Ishikawa (cell line): ENCODE results near the gene ZAR1L.

Experiments used
- CEBPB ChIP-seq: IDR thresholded peaks from 2 replicates; pipeline ENCODE4 v1.6.1; 2012
- CREB1 ChIP-seq: IDR thresholded peaks from 2 replicates; pipeline ENCODE4 v1.6.1; 2012; ENCODE audit warnings: low read depth
- EGR1 ChIP-seq: IDR thresholded peaks from 2 replicates; pipeline ENCODE4 v1.6.1; 2012
- EP300 ChIP-seq: IDR thresholded peaks from 2 replicates; pipeline ENCODE4 v1.6.1; 2012; ENCODE audit warnings: borderline replicate concordance
- FOXM1 ChIP-seq: IDR thresholded peaks from 2 replicates; pipeline ENCODE4 v1.6.1; 2012; ENCODE audit warnings: low read depth, borderline replicate concordance
- NFIC ChIP-seq: IDR thresholded peaks from 2 replicates; pipeline ENCODE4 v1.6.1; 2012
- RAD21 ChIP-seq: IDR thresholded peaks from 2 replicates; pipeline ENCODE4 v1.6.1; 2012; ENCODE audit warnings: low read depth
- REST ChIP-seq: IDR thresholded peaks from 2 replicates; pipeline ENCODE4 v1.6.1; 2012; ENCODE audit warnings: low read depth, mild to moderate bottlenecking
- TAF1 ChIP-seq: IDR thresholded peaks from 2 replicates; pipeline ENCODE4 v1.6.1; 2012; ENCODE audit warnings: low read depth, mild to moderate bottlenecking
- TCF12 ChIP-seq: IDR thresholded peaks from 2 replicates; pipeline ENCODE4 v1.6.1; 2012; ENCODE audit warnings: low read depth
- TEAD4 ChIP-seq: IDR thresholded peaks from 2 replicates; pipeline ENCODE4 v1.6.1; 2012
- YY1 ChIP-seq: IDR thresholded peaks from 2 replicates; pipeline ENCODE4 v1.6.1; 2012; ENCODE audit warnings: low read depth
- ZBTB7A ChIP-seq: IDR thresholded peaks from 2 replicates; pipeline ENCODE4 v1.6.1; 2012; ENCODE audit warnings: low read depth
- TF ChIP-seq, protein P1 (sequence below): IDR thresholded peaks from 2 replicates; pipeline ENCODE4 v1.6.1; 2012
- TF ChIP-seq, protein P2 (sequence below): IDR thresholded peaks from 2 replicates; pipeline ENCODE4 v1.6.1; 2012

Gene ZAR1L

DNA sequence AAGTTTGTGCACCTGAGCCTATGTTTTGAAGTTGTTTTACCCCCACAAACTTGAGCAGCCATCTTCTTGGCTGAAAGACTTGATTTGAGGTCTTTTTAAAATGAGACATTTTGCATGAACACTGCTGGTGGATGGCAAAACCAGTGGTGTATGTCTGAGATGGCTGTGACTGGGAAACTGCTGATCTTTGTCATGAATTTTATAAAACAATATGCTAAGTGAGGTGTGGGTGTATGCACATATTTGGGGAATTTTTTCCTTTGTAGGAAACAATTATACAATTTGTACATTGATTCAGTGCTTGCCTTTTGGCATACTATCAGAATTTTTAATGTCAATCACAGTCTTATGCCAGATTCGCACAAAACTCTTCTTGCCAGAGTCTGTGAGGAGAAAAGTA lies 52.5 kb downstream of the ZAR1L start:
- no peak for TF ChIP-seq EP300
- no peak for TF ChIP-seq CREB1
- no peak for TF ChIP-seq FOXM1
- no peak for TF ChIP-seq TEAD4
- TF ChIP-seq EGR1: no peak
- TF ChIP-seq, protein P1, sequence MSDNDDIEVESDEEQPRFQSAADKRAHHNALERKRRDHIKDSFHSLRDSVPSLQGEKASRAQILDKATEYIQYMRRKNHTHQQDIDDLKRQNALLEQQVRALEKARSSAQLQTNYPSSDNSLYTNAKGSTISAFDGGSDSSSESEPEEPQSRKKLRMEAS: no peak
- no peak for TF ChIP-seq NFIC
- no peak for TF ChIP-seq YY1
- TF ChIP-seq TCF12: no peak
- TF ChIP-seq TAF1: no peak
- no peak for TF ChIP-seq ZBTB7A
- TF ChIP-seq, protein P2, sequence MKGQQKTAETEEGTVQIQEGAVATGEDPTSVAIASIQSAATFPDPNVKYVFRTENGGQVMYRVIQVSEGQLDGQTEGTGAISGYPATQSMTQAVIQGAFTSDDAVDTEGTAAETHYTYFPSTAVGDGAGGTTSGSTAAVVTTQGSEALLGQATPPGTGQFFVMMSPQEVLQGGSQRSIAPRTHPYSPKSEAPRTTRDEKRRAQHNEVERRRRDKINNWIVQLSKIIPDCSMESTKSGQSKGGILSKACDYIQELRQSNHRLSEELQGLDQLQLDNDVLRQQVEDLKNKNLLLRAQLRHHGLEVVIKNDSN: no peak
- TF ChIP-seq CEBPB: no peak
- TF ChIP-seq RAD21: no peak
- no peak for TF ChIP-seq REST

DNA sequence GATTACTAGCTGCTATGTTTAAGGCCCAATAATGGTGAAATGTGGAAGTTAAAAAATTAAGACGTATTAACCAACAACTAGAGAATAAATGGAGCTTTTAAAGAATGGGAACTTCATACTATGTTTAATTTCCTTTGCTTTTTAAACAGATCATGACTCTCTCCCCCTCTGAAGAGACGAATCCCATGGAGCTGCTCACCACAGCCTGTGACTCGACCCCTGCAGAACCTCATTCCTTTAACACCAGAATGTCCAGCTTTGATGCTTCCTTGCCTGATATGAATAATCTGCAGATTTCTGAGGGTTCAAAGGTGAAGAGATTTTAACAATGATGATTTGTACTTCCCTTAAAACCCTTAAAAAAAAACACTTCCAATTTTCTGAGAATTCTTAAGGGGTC lies 53.0 kb downstream of the ZAR1L start:
- no peak for TF ChIP-seq REST
- no peak for TF ChIP-seq TEAD4
- TF ChIP-seq CREB1: no peak
- TF ChIP-seq, protein P2: no peak
- no peak for TF ChIP-seq EGR1
- no peak for TF ChIP-seq NFIC
- no peak for TF ChIP-seq YY1

- TF ChIP-seq, protein P2: no peak
- no peak for TF ChIP-seq FOXM1
- no peak for TF ChIP-seq EP300
- no peak for TF ChIP-seq NFIC
- TF ChIP-seq TCF12: no peak
- TF ChIP-seq TAF1: no peak
- no peak for TF ChIP-seq RAD21
- TF ChIP-seq TEAD4: no peak
- TF ChIP-seq YY1: no peak
- no peak for TF ChIP-seq REST
- TF ChIP-seq, protein P1: no peak
- TF ChIP-seq ZBTB7A: no peak
- no peak for TF ChIP-seq EGR1
These were observed 53.6 kb downstream of the ZAR1L start for GRCh38 chr13:32261567-32261966.

GRCh38 chr13:32259116-32259515 lies 56.0 kb downstream of the ZAR1L start:
- TF ChIP-seq, protein P1: no peak
- TF ChIP-seq EGR1 (no peak), EP300 (no peak), NFIC (no peak), FOXM1 (no peak), TEAD4 (no peak), ZBTB7A (no peak), REST (no peak), YY1 (no peak), CEBPB (no peak), CREB1 (no peak), TCF12 (no peak), TAF1 (no peak)
- TF ChIP-seq, protein P2: no peak
